GM03348 (cell line): ENCODE data around the gene DBR1.
"Not testable (repeated sequence)": the region's sequence is repeated elsewhere in the genome, so short reads cannot be mapped to it uniquely, and the experiment has no call there.

Experiments used
- DNase-seq: peaks from one replicate; pipeline ENCODE4 v3.0.0; 2012; ENCODE audit warnings: low spot score

Gene DBR1

GRCh38 chr3:138186221-138186620, 11.5 kb upstream of the DBR1 start:
- no peak for DNase-seq

GRCh38 chr3:138184994-138185393, 10.3 kb upstream of the DBR1 start:
- DNase-seq: no peak

GRCh38 chr3:138180375-138181029, 5.8 kb upstream of the DBR1 start:
- DNase-seq: peak; percentile 20

GRCh38 chr3:138173769-138174420, 826 bp downstream of the DBR1 start:
- DNase-seq: peak; percentile 10

GRCh38 chr3:138172625-138173024, 2.1 kb downstream of the DBR1 start:
- DNase-seq: no peak

- no peak for DNase-seq
Measured at GRCh38 chr3:138165061-138165460, 9.7 kb downstream of the DBR1 start.

- no peak for DNase-seq
Measured at GRCh38 chr3:138157743-138158142, 17.0 kb downstream of the DBR1 start.

- no peak for DNase-seq
Measured at GRCh38 chr3:138154534-138154933, 20.2 kb downstream of the DBR1 start.

- no peak for DNase-seq
Measured at GRCh38 chr3:138148503-138148902, 26.2 kb downstream of the DBR1 start.

GRCh38 chr3:138142181-138142580, 32.5 kb downstream of the DBR1 start:
- not testable (repeated sequence) for DNase-seq

GRCh38 chr3:138140940-138141339, 33.8 kb downstream of the DBR1 start:
- DNase-seq: no peak

GRCh38 chr3:138139691-138140090, 35.0 kb downstream of the DBR1 start:
- DNase-seq: no peak

GRCh38 chr3:138137861-138138260, 36.9 kb downstream of the DBR1 start:
- no peak for DNase-seq

GRCh38 chr3:138136201-138136600, 38.5 kb downstream of the DBR1 start:
- no peak for DNase-seq

GRCh38 chr3:138135833-138136194, 38.9 kb downstream of the DBR1 start:
- no peak for DNase-seq

GRCh38 chr3:138135146-138135832, 39.4 kb downstream of the DBR1 start:
- no peak for DNase-seq

- DNase-seq: no peak
Measured at GRCh38 chr3:138132239-138132638, 42.5 kb downstream of the DBR1 start, which contains the start of gene A4GNT. Gene A4GNT (minus strand): TSS chr3:138132390. CDS start chr3:138131256, 1,134 bp downstream.

- peak; percentile 16 for DNase-seq
Measured at GRCh38 chr3:138127636-138128365, 46.9 kb downstream of the DBR1 start.

GRCh38 chr3:138125548-138126221, 49.0 kb downstream of the DBR1 start:
- peak; percentile 74 for DNase-seq

- DNase-seq: peak; percentile 74
Measured at GRCh38 chr3:138124706-138125355, 49.9 kb downstream of the DBR1 start.

- DNase-seq: no peak
Measured at GRCh38 chr3:138124188-138124587, 50.5 kb downstream of the DBR1 start.

- DNase-seq: peak; percentile 27
Measured at GRCh38 chr3:138119423-138119766, 55.3 kb downstream of the DBR1 start.
